ENCODE data around the gene ZNF322.

- TF ChIP-seq JUND (IDR thresholded peaks at IDR 0.05) (no peak), CTCF (IDR thresholded peaks at IDR 0.05; ENCODE audit: low read depth, low read length, missing input control) (no peak), REST (IDR thresholded peaks at IDR 0.05) (no peak)
These were observed 61.7 kb downstream of the ZNF322 start for GRCh38 chr6:26597821-26598220.

Data from liver (tissue), 3 donors.